HK-2 (cell line): ENCODE measurements around the gene CACNG6.

Experiments
- DNase-seq: peaks from one replicate; pipeline ENCODE4 v3.0.0-alpha.2; 2018; ENCODE audit not compliant: unreplicated experiment

Gene CACNG6

GRCh38 chr19:53969366-53969765, 22.1 kb upstream of the CACNG6 start:
- no peak for DNase-seq

- DNase-seq = no peak
These were observed 19.8 kb upstream of the CACNG6 start for GRCh38 chr19:53971673-53972072.

GRCh38 chr19:53977429-53977990, 13.9 kb upstream of the CACNG6 start:
- peak; percentile 65 for DNase-seq

GRCh38 chr19:53977991-53978731, 13.3 kb upstream of the CACNG6 start:
- peak; percentile 82 for DNase-seq

- DNase-seq = no peak
These were observed 12.2 kb upstream of the CACNG6 start for GRCh38 chr19:53978975-53979801.

GRCh38 chr19:53980539-53981375, 10.7 kb upstream of the CACNG6 start:
- DNase-seq = peak; percentile 52

- DNase-seq = no peak
These were observed 10.0 kb upstream of the CACNG6 start for GRCh38 chr19:53981376-53981951.

GRCh38 chr19:53982001-53982451, 9.4 kb upstream of the CACNG6 start:
- DNase-seq = no peak

GRCh38 chr19:53982611-53983010, 8.8 kb upstream of the CACNG6 start:
- no peak for DNase-seq

- no peak for DNase-seq
These were observed 7.8 kb upstream of the CACNG6 start for GRCh38 chr19:53983457-53984289.

GRCh38 chr19:53985863-53986262, 5.6 kb upstream of the CACNG6 start:
- DNase-seq = no peak

GRCh38 chr19:53988981-53989380, 2.5 kb upstream of the CACNG6 start:
- no peak for DNase-seq

GRCh38 chr19:53989600-53990533, 1.6 kb upstream of the CACNG6 start:
- DNase-seq = no peak

- DNase-seq = no peak
These were observed 774 bp downstream of the CACNG6 start for GRCh38 chr19:53992211-53992610.

- DNase-seq = no peak
These were observed 1.4 kb downstream of the CACNG6 start for GRCh38 chr19:53992815-53993214.

GRCh38 chr19:53993448-53993847, 2.0 kb downstream of the CACNG6 start:
- no peak for DNase-seq

GRCh38 chr19:53994811-53995210, 3.4 kb downstream of the CACNG6 start:
- no peak for DNase-seq

- no peak for DNase-seq
These were observed 6.8 kb downstream of the CACNG6 start for GRCh38 chr19:53998223-53998622.

- DNase-seq = no peak
These were observed 8.3 kb downstream of the CACNG6 start for GRCh38 chr19:53999694-54000093.
